Breast epithelium (tissue), 4 donors: Measurements from ENCODE around the gene ALOX5. TPM values are rescaled to one million over a fixed set of nuclear protein-coding genes. Genes with fewer than 3 reads are reported as not detected.

Experiments used
- DNase-seq, 2 donors: peaks; one replicate each; pipeline ENCODE4 v3.0.0-alpha.2; 2019; ENCODE audit warnings: low spot score in 2 of 2
- H3K27ac ChIP-seq, 2 donors: fragments of 200-600 bp; sonication (generic) in 1 of 2; one replicate each; pipeline ENCODE4 v1.5.1; 2016 to 2019; ENCODE audit warnings: mild to moderate bottlenecking in 1 of 2
- H3K27me3 ChIP-seq, 2 donors: fragments of 200-600 bp; sonication (generic) in 1 of 2; one replicate each; pipeline versions ENCODE4 v1.5.1 to v1.6.0; 2017 to 2019; ENCODE audit warnings: control low read depth in 1 of 2, mild to moderate bottlenecking in 1 of 2
- H3K36me3 ChIP-seq: fragments of 200-600 bp; one replicate; pipeline ENCODE4 v1.5.1; 2019
- H3K4me1 ChIP-seq, 2 donors: fragments of 200-600 bp; sonication (generic); one replicate each; pipeline ENCODE4 v1.5.1; 2016 to 2019; ENCODE audit warnings: control low read depth in 1 of 2
- H3K4me3 ChIP-seq, 3 donors: fragments of 200-600 bp; sonication (generic); 1 replicate in 2 of 3; 2 replicates in 1 of 3; pipeline ENCODE4 v1.5.1; 2016 to 2019; ENCODE audit warnings: mild to moderate bottlenecking in 3 of 3, moderate library complexity in 2 of 3
- H3K9me3 ChIP-seq, 2 donors: fragments of 200-600 bp; sonication (generic) in 1 of 2; one replicate each; pipeline ENCODE4 v1.5.1; 2016 to 2019; ENCODE audit warnings: control low read depth in 1 of 2
- POLR2A ChIP-seq: fragments of 450-650 bp; IDR thresholded peaks from one replicate; pipeline ENCODE4 v1.6.1; 2016; ENCODE audit warnings: antibody characterized with exemption, mild to moderate bottlenecking, moderate library complexity
- POLR2AphosphoS5 ChIP-seq, 3 donors: sonication (generic); formaldehyde crosslinking; IDR thresholded peaks; one replicate each; pipeline ENCODE4 v1.6.1; 2017; ENCODE audit warnings: antibody characterized with exemption in 3 of 3
- intact Hi-C: fragments of 100-400 bp; cut with DNase I; formaldehyde crosslinking; loops from one replicate; pipeline ENCODE4 v1.15.1; 2023; ENCODE audit warnings: low total_unique reads
- total RNA-seq, 3 donors: library from RNA; depleted of rRNA; stranded (reverse); fragments of >200 nt; gene quantifications; one replicate each; pipeline ENCODE4 v1.1.0, GENCODE V29; 2016
- TF ChIP-seq, protein P1 (sequence below), 3 donors: fragments of 450-650 bp; IDR thresholded peaks; one replicate each; pipeline ENCODE4 v1.5.1; 2016 to 2017; ENCODE audit warnings: antibody characterized with exemption in 3 of 3, mild to moderate bottlenecking in 3 of 3, moderate library complexity in 3 of 3

ALOX5 gene
- total RNA-seq, 3 donors from 2014 or later, result 33.4 to 67.5 (median 49.0) TPM

DNA sequence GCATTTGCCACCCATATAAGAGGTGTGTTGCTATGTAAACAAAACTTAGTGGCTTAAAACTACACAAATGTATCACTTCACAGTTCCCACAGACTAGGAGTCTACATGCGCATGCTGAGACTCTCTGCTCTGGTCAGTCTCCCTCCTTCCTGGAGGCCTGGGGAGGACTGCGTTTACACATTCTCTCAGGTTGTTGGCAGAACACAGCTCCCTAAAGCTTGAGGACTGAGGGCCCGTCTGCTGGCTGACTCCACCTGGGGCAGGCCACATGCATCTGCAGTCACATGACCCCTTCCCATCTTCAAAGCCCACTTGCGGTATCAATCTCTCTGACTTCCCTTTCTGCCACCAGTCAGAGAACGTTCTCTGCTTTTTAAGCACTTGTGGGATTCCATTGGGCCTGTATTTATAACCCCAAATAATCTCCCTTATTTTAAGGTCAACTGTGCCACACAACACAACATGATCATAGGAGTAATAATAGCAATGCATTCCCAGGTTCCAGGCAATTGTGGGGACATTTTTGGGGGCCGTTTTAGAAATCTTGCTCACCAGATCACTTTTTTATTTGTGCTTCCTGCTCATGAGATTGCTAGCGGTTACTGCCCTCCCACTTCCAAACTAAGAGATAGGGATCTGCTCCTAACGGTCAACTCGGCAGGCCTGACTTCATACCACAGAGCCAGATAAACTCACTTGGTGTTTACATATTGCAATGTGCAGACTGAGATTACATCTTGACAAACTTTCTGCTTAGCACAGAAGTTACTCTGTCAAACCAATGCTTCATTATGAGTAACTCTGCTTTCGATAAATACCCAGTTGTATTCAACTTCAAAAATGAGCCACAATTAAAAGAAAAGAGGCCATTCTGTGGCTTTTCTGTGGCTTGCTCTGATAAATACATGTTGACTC lies 96.3 kb downstream of the ALOX5 start:
- H3K27ac ChIP-seq, result peak overlapping the region in 1 of 2 donors; percentile 60
- intact Hi-C loops, result no loop called here
- no peaks in the 10 kb centered on the region for H3K36me3 ChIP-seq
- H3K9me3 ChIP-seq, result no peaks in the 10 kb centered on the region
- H3K27me3 ChIP-seq, result no peaks in the 10 kb centered on the region
- H3K4me3 ChIP-seq, result no peak overlapping the region
- DNase-seq, result no peak
- peak in 1 of 3 donors; percentile 59 for TF ChIP-seq POLR2AphosphoS5 (IDR thresholded peaks at IDR 0.05)
- no peak for TF ChIP-seq POLR2A
- TF ChIP-seq, protein P1, sequence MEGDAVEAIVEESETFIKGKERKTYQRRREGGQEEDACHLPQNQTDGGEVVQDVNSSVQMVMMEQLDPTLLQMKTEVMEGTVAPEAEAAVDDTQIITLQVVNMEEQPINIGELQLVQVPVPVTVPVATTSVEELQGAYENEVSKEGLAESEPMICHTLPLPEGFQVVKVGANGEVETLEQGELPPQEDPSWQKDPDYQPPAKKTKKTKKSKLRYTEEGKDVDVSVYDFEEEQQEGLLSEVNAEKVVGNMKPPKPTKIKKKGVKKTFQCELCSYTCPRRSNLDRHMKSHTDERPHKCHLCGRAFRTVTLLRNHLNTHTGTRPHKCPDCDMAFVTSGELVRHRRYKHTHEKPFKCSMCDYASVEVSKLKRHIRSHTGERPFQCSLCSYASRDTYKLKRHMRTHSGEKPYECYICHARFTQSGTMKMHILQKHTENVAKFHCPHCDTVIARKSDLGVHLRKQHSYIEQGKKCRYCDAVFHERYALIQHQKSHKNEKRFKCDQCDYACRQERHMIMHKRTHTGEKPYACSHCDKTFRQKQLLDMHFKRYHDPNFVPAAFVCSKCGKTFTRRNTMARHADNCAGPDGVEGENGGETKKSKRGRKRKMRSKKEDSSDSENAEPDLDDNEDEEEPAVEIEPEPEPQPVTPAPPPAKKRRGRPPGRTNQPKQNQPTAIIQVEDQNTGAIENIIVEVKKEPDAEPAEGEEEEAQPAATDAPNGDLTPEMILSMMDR (IDR thresholded peaks at IDR 0.05), result no peak
- no peaks in the 10 kb centered on the region for H3K4me1 ChIP-seq

DNA sequence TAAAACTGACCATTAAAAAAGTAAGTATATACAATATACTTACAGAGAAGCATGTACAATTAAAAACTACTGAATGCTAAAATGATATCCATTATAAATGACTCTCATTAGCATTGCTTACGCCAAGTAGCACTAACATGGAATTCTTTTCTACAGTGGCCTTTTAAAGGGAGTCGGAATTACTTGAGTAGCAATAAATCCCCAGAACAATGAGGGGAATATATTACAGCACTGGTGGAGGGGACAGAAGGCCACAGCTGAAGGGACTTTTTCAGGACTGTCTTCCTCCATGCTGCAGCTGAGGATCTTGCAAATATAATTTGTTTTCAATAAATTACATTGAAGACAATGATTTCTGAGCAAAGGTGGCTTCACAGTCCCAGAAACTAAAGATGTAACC lies 97.0 kb downstream of the ALOX5 start:
- TF ChIP-seq POLR2A (no peak), POLR2AphosphoS5 (IDR thresholded peaks at IDR 0.05) (no peak)
- TF ChIP-seq, protein P1 (IDR thresholded peaks at IDR 0.05), result no peak
- Histone ChIP-seq H3K27ac (no peak overlapping the region), H3K27me3 (no peaks in the 10 kb centered on the region), H3K36me3 (no peaks in the 10 kb centered on the region), H3K4me1 (no peaks in the 10 kb centered on the region), H3K4me3 (no peak overlapping the region), H3K9me3 (no peaks in the 10 kb centered on the region)
- intact Hi-C loops, result no loop called here
- no peak for DNase-seq

DNA sequence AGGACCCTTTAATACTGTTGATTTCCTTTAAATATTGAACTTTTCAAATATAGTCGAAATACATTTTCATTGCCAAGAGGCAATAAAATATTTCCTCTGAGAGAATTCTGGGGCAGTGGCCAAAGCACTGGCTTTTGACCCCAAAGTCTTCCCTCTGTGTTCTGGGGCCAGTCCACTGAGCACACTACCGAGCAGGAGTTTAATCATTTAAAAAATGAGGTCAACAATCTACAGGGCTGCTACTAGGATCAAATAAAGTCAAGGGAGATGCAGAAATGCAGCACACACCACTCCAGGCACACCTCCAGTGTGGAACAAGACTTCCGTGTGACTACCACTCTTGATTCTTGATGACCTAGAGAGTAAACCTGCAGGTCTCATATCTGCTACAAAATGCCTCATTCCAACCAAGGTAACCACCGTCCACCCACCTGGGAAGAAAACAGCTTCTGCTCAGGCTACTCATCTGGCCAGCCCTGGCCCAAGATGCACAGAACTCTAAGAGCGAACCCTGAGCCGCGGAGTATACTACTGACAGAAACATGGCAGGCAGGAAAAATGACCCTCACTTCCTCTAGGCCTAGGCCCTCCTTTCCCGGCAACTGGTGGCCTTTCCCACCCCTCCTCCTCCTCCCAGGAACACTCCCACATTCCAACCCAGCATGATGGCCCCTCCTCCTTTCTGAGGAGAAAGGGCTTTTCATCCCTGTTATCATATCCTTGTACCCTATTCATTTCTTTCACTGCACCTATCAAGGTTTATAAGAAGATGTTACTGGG lies 97.7 kb downstream of the ALOX5 start:
- TF ChIP-seq POLR2AphosphoS5 (IDR thresholded peaks at IDR 0.05) (no peak), POLR2A (no peak)
- TF ChIP-seq, protein P1 (IDR thresholded peaks at IDR 0.05), result no peak
- H3K9me3 ChIP-seq, result no peaks in the 10 kb centered on the region
- no peak overlapping the region for H3K27ac ChIP-seq
- no peaks in the 10 kb centered on the region for H3K27me3 ChIP-seq
- H3K36me3 ChIP-seq, result no peaks in the 10 kb centered on the region
- no peaks in the 10 kb centered on the region for H3K4me1 ChIP-seq
- intact Hi-C loops, result no loop called here
- no peak for DNase-seq
- H3K4me3 ChIP-seq, result no peak overlapping the region

DNA sequence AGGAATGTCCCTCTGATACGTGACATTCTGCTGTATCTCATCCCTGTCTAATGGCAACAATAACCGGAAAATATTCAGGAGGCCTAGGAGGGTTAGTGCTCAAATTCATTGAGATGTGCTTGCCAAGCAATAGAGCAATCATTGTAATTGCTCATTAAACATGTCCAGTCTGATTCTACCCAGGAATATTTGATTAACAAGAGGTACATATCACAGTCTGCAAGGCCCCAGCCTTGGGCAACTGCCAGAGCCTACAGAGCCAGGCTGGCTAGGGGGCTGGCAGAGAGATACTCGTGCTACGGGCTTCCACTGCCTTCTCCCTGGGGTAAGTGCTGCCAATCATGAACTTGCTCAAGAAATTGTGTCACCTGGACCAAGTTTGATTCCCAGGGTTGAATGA lies 99.1 kb downstream of the ALOX5 start:
- Histone ChIP-seq H3K27ac (no peak overlapping the region), H3K4me1 (no peaks in the 10 kb centered on the region), H3K9me3 (peaks cover 0 to 7% of the 10 kb centered on the region in 2 donors), H3K27me3 (no peaks in the 10 kb centered on the region), H3K36me3 (no peaks in the 10 kb centered on the region), H3K4me3 (no peak overlapping the region)
- intact Hi-C loops, result no loop called here
- no peak for DNase-seq
- TF ChIP-seq, protein P1 (IDR thresholded peaks at IDR 0.05), result no peak
- TF ChIP-seq POLR2A (no peak), POLR2AphosphoS5 (IDR thresholded peaks at IDR 0.05) (no peak)

DNA sequence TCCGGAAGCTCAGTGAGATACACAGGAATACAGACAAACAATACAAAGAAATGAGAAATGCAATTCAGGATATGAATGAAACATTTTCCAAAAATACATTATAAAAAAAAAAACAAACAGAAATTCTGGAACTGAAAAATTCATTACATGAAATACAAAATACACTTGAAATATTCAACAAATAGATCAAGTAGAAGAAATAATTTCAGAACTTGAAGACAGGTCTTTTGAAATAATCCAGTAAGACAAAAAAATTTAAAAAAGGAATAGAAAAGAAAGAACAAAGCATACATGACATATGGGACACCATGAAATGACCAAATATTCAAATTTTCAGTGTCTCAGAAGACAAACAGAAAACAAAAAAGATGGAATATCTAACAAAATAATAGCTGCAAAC lies 102.5 kb downstream of the ALOX5 start:
- intact Hi-C loops, result no loop called here
- no peak overlapping the region for H3K4me3 ChIP-seq
- TF ChIP-seq POLR2AphosphoS5 (IDR thresholded peaks at IDR 0.05) (no peak), POLR2A (no peak)
- TF ChIP-seq, protein P1 (IDR thresholded peaks at IDR 0.05), result no peak
- no peak for DNase-seq
- H3K4me1 ChIP-seq, result no peaks in the 10 kb centered on the region
- H3K27me3 ChIP-seq, result no peaks in the 10 kb centered on the region
- no peak overlapping the region for H3K27ac ChIP-seq
- no peaks in the 10 kb centered on the region for H3K36me3 ChIP-seq
- H3K9me3 ChIP-seq, result peaks cover 0 to 13% of the 10 kb centered on the region in 2 donors
